Left forelimb (tissue), 1 donor: ENCODE results near the gene RSPO4.

ENCODE experiments used
- DNase-seq: peaks from one replicate; pipeline ENCODE4 v3.0.0-alpha.2; 2018; ENCODE audit warnings: low spot score

Gene RSPO4

DNA sequence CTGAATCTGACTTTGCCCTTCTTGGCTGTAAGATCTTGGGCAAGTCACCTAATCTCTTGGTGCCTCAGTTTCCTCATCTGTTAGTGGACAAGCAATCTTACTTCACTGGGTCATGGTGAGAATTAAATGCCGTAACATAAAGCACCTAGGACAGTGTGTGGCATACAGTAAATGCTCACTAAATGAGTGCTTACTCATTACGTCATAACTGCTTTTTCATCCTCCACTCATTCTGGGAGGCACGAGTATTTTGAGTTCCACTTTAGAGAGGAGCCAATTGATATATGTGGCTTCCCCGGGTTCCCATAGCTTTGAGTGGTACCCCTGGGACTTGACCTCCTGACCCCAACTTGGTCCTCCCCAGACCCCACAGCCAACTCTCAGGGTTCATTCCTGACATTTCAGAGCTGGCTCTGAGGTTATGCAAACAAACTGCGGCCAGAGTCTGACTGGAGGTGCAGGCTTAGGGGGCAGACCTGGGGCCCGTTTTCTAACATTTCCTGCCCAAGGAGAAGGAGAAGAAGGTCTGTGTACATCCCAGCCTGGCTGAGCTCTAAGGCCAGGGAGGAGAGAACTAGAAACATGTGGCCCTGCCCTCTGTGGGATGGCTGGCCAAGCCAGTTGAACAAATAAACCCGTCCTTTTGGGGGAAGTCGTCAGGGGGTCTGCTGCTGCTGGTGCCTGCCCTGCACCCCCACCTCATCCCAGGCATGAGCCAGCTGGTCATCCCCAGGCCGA is 91.8 kb downstream of the RSPO4 start:
- peak; percentile 63 for DNase-seq

GRCh38 chr20:909641-910040 is 92.5 kb downstream of the RSPO4 start:
- peak; percentile 36 for DNase-seq
